ENCODE data around the gene GPR68. TPM values are rescaled to one million over a fixed set of nuclear protein-coding genes. Genes with fewer than 3 reads are reported as not detected.
A peak's percentile ranks its signal among the peaks of the same experiment; 100 is the strongest.
"Not testable (repeated sequence)": the region's sequence is repeated elsewhere in the genome, so short reads cannot be mapped to it uniquely, and the experiment has no call there.

The GPR68 gene
- total RNA-seq, 1 donor from 2014 or later, result 0.35 TPM

GRCh38 chr14:91257328-91258010 lies 13.0 kb upstream of the GPR68 start:
- intact Hi-C loops (cut with micrococcal nuclease), result no loop called here
- DNase-seq, result no peak
- no peak for ATAC-seq

DNA sequence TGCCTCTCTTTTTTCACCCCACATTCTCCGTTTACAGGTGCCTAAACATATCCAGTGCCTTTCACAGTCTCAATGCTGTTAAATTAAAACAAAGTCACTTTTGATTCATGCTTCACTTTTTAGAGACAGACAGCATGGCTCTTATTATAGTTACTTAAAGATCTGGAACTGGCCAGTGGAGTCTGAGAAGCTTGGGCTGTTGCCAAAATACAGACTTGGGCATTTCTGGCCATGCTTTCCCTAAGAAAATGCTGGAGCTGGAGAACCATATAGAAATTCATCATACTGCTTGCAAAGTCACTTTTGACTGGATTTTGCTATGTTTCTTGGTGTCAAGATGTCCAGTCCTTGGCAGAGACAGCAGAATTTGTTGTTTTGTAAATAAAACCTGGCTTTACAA lies 12.2 kb upstream of the GPR68 start:
- ATAC-seq (no peak), DNase-seq (no peak)
- intact Hi-C loops (cut with micrococcal nuclease), result no loop called here

GRCh38 chr14:91255026-91255695 lies 10.7 kb upstream of the GPR68 start:
- intact Hi-C loops (cut with micrococcal nuclease), result no loop called here
- DNase-seq, result no peak
- ATAC-seq, result no peak

DNA sequence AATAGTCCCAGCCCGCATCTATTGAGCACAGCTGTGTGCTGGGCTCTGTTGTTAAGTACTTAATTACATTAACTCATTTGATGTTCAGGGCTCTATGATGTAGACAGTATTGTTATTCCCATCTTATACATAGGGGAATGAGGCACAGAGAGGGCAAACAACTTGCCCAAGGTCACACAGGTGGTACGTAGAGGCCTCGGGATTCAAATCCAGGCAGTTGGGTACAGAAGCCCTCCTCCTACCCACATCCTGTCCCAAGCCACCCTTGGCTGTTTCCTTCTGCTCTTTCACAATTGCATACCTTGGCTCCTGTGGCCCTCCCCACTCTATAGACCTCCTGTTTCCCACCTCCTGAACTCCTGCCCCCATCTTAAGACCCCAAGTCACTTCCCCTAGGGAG lies 10.0 kb upstream of the GPR68 start:
- ATAC-seq, result no peak
- DNase-seq, result no peak

DNA sequence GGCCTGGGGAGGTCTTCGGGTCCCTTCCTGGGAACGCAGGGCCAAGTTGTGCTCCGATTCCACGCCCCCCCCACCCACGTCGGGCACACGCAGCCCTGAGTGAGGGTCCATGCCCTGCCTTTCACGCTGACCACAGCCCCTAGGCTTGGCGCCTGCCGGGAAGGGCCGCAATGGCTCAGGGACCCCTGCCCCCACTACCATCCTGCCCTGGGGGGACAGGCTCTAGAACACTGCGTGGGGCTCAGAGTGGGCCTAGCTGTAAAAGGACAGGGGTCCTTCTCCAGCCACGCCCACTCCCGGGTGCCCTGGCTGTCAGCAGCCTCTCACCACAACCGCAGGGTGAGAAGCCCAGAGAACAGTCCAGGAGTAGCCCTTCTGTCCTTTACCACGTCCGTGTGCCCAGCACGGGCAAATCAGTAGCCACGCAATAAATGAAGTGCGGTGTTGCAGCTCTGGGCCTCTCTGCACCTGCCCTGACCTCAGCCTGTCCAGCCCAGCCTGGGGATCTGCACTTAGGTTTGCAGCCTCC lies 9.4 kb upstream of the GPR68 start:
- DNase-seq (no peak), ATAC-seq (no peak)
- intact Hi-C loops (cut with micrococcal nuclease), result no loop called here

More for the DNA sequence above, 10.0 kb upstream of the GPR68 start:
- intact Hi-C loops (cut with micrococcal nuclease), result no loop called here

DNA sequence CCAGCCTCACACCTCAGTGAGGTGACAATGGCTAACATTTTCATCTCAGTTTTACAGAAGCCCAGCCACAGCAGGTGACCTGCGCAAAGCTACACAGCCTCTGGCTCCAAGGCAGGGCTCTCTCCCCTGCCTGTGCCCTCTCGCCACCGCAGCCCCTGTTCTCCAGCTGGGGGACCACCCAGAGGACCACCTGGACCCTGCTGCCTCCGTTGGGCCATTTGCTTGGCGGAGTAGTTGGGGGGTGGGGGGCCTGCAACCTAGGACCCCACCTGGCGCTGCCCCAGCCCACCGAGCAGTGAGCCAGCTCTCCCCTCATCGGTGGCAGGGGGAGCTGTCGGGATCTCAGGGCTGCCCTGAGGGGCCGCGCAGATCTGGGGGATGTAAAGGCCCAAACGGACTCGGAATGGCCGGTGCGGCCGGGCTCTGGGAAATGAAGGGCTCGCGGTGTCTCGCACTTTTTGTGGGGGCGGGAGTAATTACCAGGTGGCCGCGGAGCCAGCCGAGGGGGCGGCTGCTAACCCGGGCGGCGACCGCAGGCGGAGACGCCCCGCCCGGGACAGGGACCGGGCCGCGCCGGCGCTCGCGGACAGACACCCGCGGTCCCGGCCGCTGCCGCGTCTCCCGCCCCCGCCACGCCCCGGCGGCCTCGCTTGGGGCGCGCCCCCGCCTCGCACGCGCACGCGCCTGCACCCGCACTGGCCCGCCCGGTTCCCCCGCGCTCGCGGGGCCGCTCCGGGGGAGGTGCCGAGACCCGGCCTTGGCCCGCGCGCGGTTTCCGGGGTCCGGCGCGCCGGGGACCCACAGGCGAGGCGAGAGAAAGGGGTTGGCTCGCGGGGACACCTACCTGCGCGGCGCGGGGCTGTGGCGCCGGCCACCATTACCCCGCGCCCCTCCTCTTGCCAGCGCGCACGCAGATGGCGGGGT lies 8.6 kb upstream of the GPR68 start:
- ATAC-seq (peak; percentile 64), DNase-seq (peak; percentile 76)
- intact Hi-C loops (cut with micrococcal nuclease), result no loop called here

GRCh38 chr14:91250912-91251311 lies 6.4 kb upstream of the GPR68 start:
- DNase-seq (no peak), ATAC-seq (peak; percentile 37)
- intact Hi-C loops (cut with micrococcal nuclease), result no loop called here

DNA sequence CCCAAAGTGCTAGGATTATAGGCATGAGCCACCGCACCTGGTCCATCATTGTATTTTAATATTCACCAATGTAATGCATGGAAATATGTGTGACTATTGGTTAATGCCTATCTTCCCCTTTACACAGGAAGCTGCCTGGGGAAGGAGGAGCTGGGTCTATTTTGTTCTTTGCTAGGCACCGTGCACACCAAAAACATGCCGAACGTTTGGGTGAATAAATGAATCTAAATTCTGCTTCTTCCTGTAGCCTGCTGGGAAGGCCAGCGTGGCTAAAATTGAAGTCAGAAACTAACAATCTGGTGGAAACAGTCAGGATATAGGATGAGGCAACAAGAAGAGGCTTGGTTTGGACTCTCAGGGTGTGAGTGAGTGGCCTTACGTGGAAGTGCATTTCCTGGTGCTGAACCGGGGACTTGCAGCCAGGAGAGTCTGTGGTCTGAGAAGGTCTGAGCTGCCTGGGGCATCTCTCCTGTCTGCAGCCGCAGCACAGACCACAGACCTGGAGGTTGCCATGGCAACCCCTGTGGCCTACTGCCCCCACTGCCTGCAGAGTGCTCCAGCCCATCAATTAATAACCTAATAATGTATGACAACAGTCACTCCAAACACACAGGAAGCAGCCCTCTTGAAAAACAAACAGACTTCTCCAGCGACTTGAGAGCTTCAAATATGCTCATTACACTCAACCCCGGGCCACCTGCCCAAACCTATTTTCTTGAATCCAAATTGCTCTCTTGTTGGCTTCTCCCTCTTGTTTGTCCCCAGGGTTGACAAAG lies 5.5 kb upstream of the GPR68 start:
- intact Hi-C loops (cut with micrococcal nuclease), result no loop called here
- ATAC-seq, result no peak
- DNase-seq, result no peak

- no peak for DNase-seq
- no peak for ATAC-seq
- intact Hi-C loops (cut with micrococcal nuclease), result no loop called here
Measured at GRCh38 chr14:91246051-91246852, 1.7 kb upstream of the GPR68 start.

GRCh38 chr14:91245616-91246015 lies 1.1 kb upstream of the GPR68 start:
- DNase-seq; ATAC-seq; intact Hi-C loops (cut with micrococcal nuclease): not testable (repeated sequence)

- intact Hi-C loops (cut with micrococcal nuclease), result no loop called here
- DNase-seq (no peak), ATAC-seq (peak; percentile 8)
Measured at GRCh38 chr14:91245029-91245428, 525 bp upstream of the GPR68 start.

- intact Hi-C loops (cut with micrococcal nuclease), result no loop called here
- no peak for DNase-seq
- ATAC-seq, result no peak
Measured at GRCh38 chr14:91243074-91243471, 1.4 kb downstream of the GPR68 start.

GRCh38 chr14:91242635-91243034 lies 1.9 kb downstream of the GPR68 start:
- DNase-seq, result no peak
- no peak for ATAC-seq
- intact Hi-C loops (cut with micrococcal nuclease), result no loop called here

DNA sequence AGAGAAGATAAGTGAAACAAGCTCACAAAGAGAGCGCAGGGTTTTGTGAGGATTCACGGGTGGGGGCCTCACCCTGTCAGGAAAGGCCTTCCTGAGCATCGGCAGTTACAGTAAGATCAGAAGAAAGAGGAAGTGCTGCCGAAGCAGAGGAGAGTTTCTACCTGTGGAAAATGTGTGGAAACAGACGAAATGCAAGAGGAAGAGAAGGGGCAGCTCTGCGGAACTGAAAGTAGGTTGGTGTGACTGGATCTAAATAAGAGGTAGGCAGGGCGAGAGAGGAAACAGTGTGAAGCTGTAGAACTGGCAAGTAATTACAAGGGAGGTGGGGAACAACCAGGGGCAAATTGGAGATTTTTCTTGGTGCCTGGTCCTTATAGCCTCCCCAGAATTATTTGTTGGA lies 2.6 kb downstream of the GPR68 start:
- no peak for ATAC-seq
- intact Hi-C loops (cut with micrococcal nuclease), result no loop called here
- DNase-seq, result no peak

GRCh38 chr14:91238661-91239060 lies 5.8 kb downstream of the GPR68 start:
- ATAC-seq, result no peak
- intact Hi-C loops (cut with micrococcal nuclease), result no loop called here

DNA sequence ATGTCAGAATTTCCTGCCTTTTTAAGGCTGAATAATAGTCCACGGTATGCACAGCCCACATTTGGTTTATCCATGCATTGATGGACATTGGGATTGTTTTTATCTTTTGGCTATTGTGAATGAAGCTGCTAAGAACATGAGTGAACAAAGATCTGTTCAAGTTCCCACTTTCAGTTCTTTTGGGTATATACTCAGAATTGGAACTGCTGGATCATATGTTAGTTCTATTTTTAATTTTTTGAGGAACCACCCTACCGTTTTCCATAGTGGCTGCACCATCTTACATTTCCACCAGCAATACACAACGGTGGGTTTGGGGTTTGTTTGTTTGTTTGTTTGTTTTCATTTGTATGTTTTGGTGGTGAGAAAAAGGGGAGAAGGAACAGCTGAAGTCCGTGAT lies 6.4 kb downstream of the GPR68 start:
- DNase-seq (no peak), ATAC-seq (no peak)
- intact Hi-C loops (cut with micrococcal nuclease), result no loop called here

More at GRCh38 chr14:91238661-91239060, 5.8 kb downstream of the GPR68 start:
- no peak for DNase-seq

DNA sequence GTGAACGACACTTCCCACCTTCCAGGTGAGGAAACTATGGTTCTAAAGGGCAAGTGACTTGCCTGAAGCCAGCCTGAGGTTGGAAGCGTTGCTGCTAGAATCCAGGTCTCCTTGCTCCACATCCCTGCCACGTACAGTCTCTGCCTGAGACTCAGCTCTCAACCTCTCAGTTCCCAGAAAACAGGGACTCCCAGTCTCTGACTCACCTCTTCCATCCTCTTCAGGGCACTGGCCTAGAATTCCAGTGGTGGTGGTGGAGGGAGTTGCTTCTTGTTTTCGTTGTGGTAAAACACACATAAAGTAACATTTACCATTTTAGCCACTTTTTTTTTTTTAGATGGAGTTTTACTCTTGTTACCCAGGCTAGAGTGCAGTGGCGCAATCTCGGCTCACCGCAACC lies 7.3 kb downstream of the GPR68 start:
- DNase-seq (no peak), ATAC-seq (no peak)
- intact Hi-C loops (cut with micrococcal nuclease), result no loop called here

GRCh38 chr14:91235841-91236240 lies 8.7 kb downstream of the GPR68 start:
- DNase-seq, result no peak
- ATAC-seq, result no peak
- intact Hi-C loops (cut with micrococcal nuclease), result no loop called here
